ENCODE data around the gene ST6GALNAC6. TPM values are rescaled to one million over a fixed set of nuclear protein-coding genes. Genes with fewer than 3 reads are reported as not detected.
A peak's percentile ranks its signal among the peaks of the same experiment; 100 is the strongest.

Gene ST6GALNAC6
- total and polyA plus RNA-seq, 10 of the 15 experiments (the other 5 are each of a cell fraction or from before 2014, with no cell fraction given), result 0.40 to 27.0 (median 16.8) TPM

- Histone ChIP-seq H3K9ac (ENCODE audit: control insufficient read depth, insufficient read depth, low read length) (no peak overlapping the region), H3K36me3 (ENCODE audit: control insufficient read depth in 2 of 2, insufficient read depth in 2 of 2, low read length in 1 of 2) (peaks cover 10 to 22% of the 10 kb centered on the region in 2 experiments; a peak in 2 of 4 replicates), H3K4me3 (no peak overlapping the region), H3K27me3 (replicated peaks in 1 of 2; ENCODE audit: control insufficient read depth in 2 of 2, insufficient read depth in 2 of 2, low read length in 1 of 2) (no peaks in the 10 kb centered on the region), H2AFZ (ENCODE audit: control insufficient read depth, low read depth, low read length) (no peak overlapping the region), H3K4me1 (ENCODE audit: control insufficient read depth, insufficient read depth, low read length) (peaks cover 45% of the 10 kb centered on the region), H3K27ac (ENCODE audit: control insufficient read depth, insufficient read depth) (peak overlapping the region; percentile 9; the same call in 1 of the 2 replicates), H4K20me1 (ENCODE audit: control insufficient read depth, insufficient read depth) (no peaks in the 10 kb centered on the region), H3K4me2 (ENCODE audit: control insufficient read depth, insufficient read depth) (no peak overlapping the region; the same call in 1 of the 2 replicates), H3K9me3 (replicated peaks; ENCODE audit: control insufficient read depth, insufficient read depth, low read length) (no peaks in the 10 kb centered on the region), H3K79me2 (ENCODE audit: control insufficient read depth, insufficient read depth, low read length) (peaks cover 39% of the 10 kb centered on the region)
- TF ChIP-seq SPI1 (IDR thresholded peaks at IDR 0.05; ENCODE audit: borderline replicate concordance, insufficient read depth, low read depth, low read length) (0 out of 2 replicates have a peak, but pooled peaks have one; percentile 36), CBX5 (IDR thresholded peaks at IDR 0.05; ENCODE audit: low read depth) (no peak)
- ATAC-seq, result no peak
- RAD21 ChIA-PET (ENCODE audit: unreplicated experiment), result interaction anchor here (0.9 to 1.7 kb wide), 4 partner anchors 9 to 142 kb away, joined by 3 to 4 read pairs (median 3); partner anchors contain the start of gene ST6GALNAC6
- POLR2A ChIA-PET, result interaction anchor here (1.4 to 6.9 kb wide), 2 partner anchors 11 to 23 kb away, joined by 3 to 166 read pairs; partner anchors contain the start of gene ST6GALNAC6
- in situ Hi-C loops (cut with MboI) (loop anchor here (5.0 kb wide), 1 partner anchor 176 kb away; the partner anchor contains the start of gene TOR2A), intact Hi-C loops (cut with micrococcal nuclease; ENCODE audit: unreplicated experiment) (no loop called here)
- CTCF ChIA-PET, result interaction anchor here (0.6 to 1.7 kb wide), 3 partner anchors 9 to 136 kb away, joined by 3 to 7 read pairs (median 5); no protein-coding TSS in a partner anchor
- WGBS (ENCODE audit: insufficient coverage, insufficient replicate concordance, low lambda C conversion rate, missing lambda C conversion rate), result 99% methylated on average over 5 of the region's 5 CpGs
- no peak for FAIRE-seq
- SMC1A ChIA-PET (ENCODE audit: uncharacterized antibody, unreplicated experiment), result interaction anchor here (0.7 to 1.0 kb wide), 2 partner anchors 8 to 134 kb away, joined by 3 read pairs; no protein-coding TSS in a partner anchor
- no peak for DNase-seq (ENCODE audit: low read depth, low spot score)
- no TSS peak for BruUV-seq (replicated peaks)
Observed at GRCh38 chr9:127912882-127913281, 13.5 kb upstream of the ST6GALNAC6 start.

GRCh38 chr9:127912296-127912695 is 12.9 kb upstream of the ST6GALNAC6 start:
- no TSS peak for BruUV-seq (replicated peaks)
- CTCF ChIA-PET, result interaction anchor here (1.3 to 1.7 kb wide), 3 partner anchors 8 to 43 kb away, joined by 3 to 7 read pairs (median 5); no protein-coding TSS in a partner anchor
- in situ Hi-C loops (cut with MboI), result loop anchor here (5.0 kb wide), 1 partner anchor 175 kb away; the partner anchor contains the start of gene TOR2A
- Histone ChIP-seq H3K4me2 (ENCODE audit: control insufficient read depth, insufficient read depth) (peak overlapping the region; percentile 90), H4K20me1 (ENCODE audit: control insufficient read depth, insufficient read depth) (no peaks in the 10 kb centered on the region), H3K4me3 (no peak overlapping the region), H3K79me2 (ENCODE audit: control insufficient read depth, insufficient read depth, low read length) (peaks cover 39% of the 10 kb centered on the region), H3K9me3 (replicated peaks; ENCODE audit: control insufficient read depth, insufficient read depth, low read length) (no peaks in the 10 kb centered on the region), H2AFZ (ENCODE audit: control insufficient read depth, low read depth, low read length) (no peak overlapping the region), H3K27me3 (replicated peaks in 1 of 2; ENCODE audit: control insufficient read depth in 2 of 2, insufficient read depth in 2 of 2, low read length in 1 of 2) (no peaks in the 10 kb centered on the region), H3K36me3 (ENCODE audit: control insufficient read depth in 2 of 2, insufficient read depth in 2 of 2, low read length in 1 of 2) (peaks cover 10 to 22% of the 10 kb centered on the region in 2 experiments; a peak in 2 of 4 replicates), H3K4me1 (ENCODE audit: control insufficient read depth, insufficient read depth, low read length) (peaks cover 40% of the 10 kb centered on the region), H3K27ac (ENCODE audit: control insufficient read depth, insufficient read depth) (peak overlapping the region; percentile 86), H3K9ac (ENCODE audit: control insufficient read depth, insufficient read depth, low read length) (peak overlapping the region; percentile 57)
- FAIRE-seq (no peak), DNase-seq (ENCODE audit: low read depth, low spot score) (no peak), ATAC-seq (no peak)
- 98% methylated on average over 23 of the region's 31 CpGs for WGBS (ENCODE audit: insufficient coverage, insufficient replicate concordance, low lambda C conversion rate, missing lambda C conversion rate)
- intact Hi-C loops (cut with micrococcal nuclease; ENCODE audit: unreplicated experiment), result no loop called here
- POLR2A ChIA-PET, result interaction anchor here (1.4 to 6.9 kb wide), 2 partner anchors 10 to 23 kb away, joined by 3 to 166 read pairs; partner anchors contain the start of gene ST6GALNAC6
- RAD21 ChIA-PET (ENCODE audit: unreplicated experiment), result interaction anchor here (1.3 to 1.7 kb wide), 2 partner anchors 9 to 141 kb away, joined by 3 to 4 read pairs; no protein-coding TSS in a partner anchor
- TF ChIP-seq MLLT1 (IDR thresholded peaks at IDR 0.05) (peak; percentile 29; the same call in 1 of the 2 replicates), BHLHE40 (IDR thresholded peaks at IDR 0.05; ENCODE audit: borderline replicate concordance in 1 of 2, low read depth in 2 of 2, low read length in 1 of 2) (no peak)
- SMC1A ChIA-PET (ENCODE audit: uncharacterized antibody, unreplicated experiment), result interaction anchor here (0.7 kb wide), 1 partner anchor 133 kb away, joined by 3 read pairs; no protein-coding TSS in a partner anchor

All from GM12878 (cell line).